Frontal cortex (tissue), 1 donor: ENCODE measurements around the gene XPNPEP2. TPM values are rescaled to one million over a fixed set of nuclear protein-coding genes. Genes with fewer than 3 reads are reported as not detected.

ENCODE experiments used
- small RNA-seq: library from RNA; depleted of rRNA; stranded (forward); fragments of <200 nt; gene quantifications from one replicate; pipeline ENCODE3, GENCODE V24; 2014
- total RNA-seq: library from RNA; depleted of rRNA; stranded (reverse); fragments of >200 nt; gene quantifications from one replicate; pipeline ENCODE4 v1.2.3, GENCODE V29; 2014

The XPNPEP2 gene
- total RNA-seq, 1 donor from 2014 or later, result under 0.01 TPM

Small RNAs within 50 kb of the gene (small RNA-seq; reads per million reads assigned to genes)
- not detected for gene RF00017

Other genes with a start within 250 kb of the XPNPEP2 start
- 75.0 TPM for gene SMARCA1, start 215.5 kb upstream of the XPNPEP2 start, total RNA-seq
- 38.7 TPM for gene OCRL, start 198.7 kb upstream of the XPNPEP2 start, total RNA-seq
- 2.4 TPM for gene APLN, start 84.0 kb upstream of the XPNPEP2 start, total RNA-seq
- gene SASH3, start 41.0 kb downstream of the XPNPEP2 start, total RNA-seq, result 0.82 TPM
- 19.6 TPM for gene ZDHHC9, start 104.9 kb downstream of the XPNPEP2 start, total RNA-seq
- 11.0 TPM for gene UTP14A, start 167.2 kb downstream of the XPNPEP2 start, total RNA-seq
- gene BCORL1, start 243.7 kb downstream of the XPNPEP2 start, total RNA-seq, result 2.0 TPM